Activated CD4-positive, CD25-positive, alpha-beta regulatory T cell treated with anti-CD3 and anti-CD28 coated beads, Interleukin-2, amount 50 U/mL, for 24 hours (primary cell): ENCODE data around the gene TRIM37.
A peak's percentile ranks its signal among the peaks of the same experiment; 100 is the strongest.
"Not testable (repeated sequence)": the region's sequence is repeated elsewhere in the genome, so short reads cannot be mapped to it uniquely, and the experiment has no call there.

Source experiments
- ATAC-seq, 2 donors: fragments of 150-1000 bp; cut with Tn5 transposase; one replicate each; pipeline ENCODE4 v1.10.0; 2021; ENCODE audit warnings: mild to moderate bottlenecking in 1 of 2, moderate library complexity in 1 of 2

Gene TRIM37, protein sequence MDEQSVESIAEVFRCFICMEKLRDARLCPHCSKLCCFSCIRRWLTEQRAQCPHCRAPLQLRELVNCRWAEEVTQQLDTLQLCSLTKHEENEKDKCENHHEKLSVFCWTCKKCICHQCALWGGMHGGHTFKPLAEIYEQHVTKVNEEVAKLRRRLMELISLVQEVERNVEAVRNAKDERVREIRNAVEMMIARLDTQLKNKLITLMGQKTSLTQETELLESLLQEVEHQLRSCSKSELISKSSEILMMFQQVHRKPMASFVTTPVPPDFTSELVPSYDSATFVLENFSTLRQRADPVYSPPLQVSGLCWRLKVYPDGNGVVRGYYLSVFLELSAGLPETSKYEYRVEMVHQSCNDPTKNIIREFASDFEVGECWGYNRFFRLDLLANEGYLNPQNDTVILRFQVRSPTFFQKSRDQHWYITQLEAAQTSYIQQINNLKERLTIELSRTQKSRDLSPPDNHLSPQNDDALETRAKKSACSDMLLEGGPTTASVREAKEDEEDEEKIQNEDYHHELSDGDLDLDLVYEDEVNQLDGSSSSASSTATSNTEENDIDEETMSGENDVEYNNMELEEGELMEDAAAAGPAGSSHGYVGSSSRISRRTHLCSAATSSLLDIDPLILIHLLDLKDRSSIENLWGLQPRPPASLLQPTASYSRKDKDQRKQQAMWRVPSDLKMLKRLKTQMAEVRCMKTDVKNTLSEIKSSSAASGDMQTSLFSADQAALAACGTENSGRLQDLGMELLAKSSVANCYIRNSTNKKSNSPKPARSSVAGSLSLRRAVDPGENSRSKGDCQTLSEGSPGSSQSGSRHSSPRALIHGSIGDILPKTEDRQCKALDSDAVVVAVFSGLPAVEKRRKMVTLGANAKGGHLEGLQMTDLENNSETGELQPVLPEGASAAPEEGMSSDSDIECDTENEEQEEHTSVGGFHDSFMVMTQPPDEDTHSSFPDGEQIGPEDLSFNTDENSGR

DNA sequence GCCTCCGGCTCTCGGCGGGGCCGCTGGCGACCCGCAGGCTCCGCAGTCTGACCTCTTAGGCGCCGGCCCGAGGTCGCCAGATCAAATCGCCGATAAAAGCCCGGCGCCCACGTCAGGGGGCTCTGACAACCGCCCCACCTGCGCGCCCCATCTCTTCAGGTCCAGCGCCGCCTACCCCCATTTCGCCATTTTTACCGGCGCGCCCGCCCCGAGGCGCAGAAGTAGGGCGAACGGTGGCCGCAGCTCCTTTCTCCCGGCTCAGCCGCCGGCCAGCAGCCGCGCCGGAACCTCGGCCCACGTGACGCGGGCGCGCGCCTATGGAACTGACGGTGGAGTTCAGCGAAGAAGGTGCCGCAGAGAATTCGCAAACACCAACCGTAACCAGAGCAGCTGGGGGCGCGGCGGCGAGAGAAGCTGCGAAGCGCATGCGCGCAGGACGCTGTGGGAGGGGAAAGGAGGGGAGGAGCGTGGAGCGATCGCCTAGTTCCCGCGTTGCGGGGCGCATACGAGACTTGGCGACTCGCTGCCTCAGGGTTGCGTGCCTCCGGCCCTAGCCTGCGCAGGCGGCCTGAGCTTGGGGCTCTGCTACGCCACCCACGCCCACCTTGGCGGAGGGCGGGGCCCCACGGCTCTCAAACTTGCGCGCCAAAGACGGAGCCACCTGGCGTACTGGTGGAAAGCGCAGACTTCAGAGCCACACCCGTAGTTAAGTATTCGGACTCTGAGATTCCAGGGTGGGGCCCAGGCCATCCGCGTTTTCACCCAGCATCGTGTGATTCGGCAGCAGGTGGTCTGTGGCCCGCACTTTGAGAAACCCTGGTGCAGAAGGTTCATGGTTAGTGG, at the start of gene TRIM37:
Gene TRIM37 (minus strand): TSS at position 418 of the 843 bp plus-strand sequence. CDS start 419 bp downstream, outside the sequence.
- peak; percentile 96 for ATAC-seq

GRCh38 chr17:59155439-59156177, 48.9 kb upstream of the TRIM37 start, which contains the start of gene PRR11:
Gene PRR11, plus strand, starts transcription at chr17:59155746. Its CDS starts 14,007 bp downstream, at chr17:59169753.
- peak; percentile 89 to 93 for ATAC-seq

DNA sequence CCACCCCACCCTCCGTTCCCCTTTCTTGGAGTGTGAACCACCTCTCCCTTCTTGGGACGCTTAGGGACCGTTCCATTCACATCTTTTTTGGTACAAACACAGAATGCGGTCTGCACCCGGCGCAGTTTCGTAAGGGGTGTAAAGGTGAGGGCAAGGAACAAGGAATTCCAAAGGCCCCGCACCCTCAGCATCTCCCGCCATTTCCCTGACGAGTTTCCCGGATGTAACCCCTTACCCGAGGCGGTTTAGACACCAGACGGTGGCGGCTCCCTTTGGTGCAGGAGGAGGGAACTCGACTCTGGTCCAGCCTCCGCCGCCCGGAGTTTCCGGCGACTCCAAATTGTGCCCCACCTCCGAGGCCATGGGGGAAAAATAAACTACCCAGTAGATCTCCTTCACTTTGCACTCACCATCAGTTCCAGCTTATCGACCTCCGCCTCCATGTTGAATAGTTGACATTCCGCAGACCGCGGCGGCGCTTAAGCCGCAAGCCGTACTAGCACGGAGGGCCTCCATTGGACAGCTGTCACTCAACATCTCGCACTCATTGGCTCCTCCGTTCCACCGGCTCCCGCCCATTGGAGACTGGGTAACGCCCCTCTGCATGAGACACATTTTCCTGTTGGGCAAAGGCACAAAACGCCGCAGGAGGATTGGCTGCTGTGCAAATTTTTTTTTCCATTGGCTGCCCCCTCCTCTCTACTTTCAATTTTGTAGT, 48.2 kb upstream of the TRIM37 start, which contains the start of gene SKA2:
Gene SKA2 (minus strand): TSS at position 466 of the 718 bp plus-strand sequence. CDS start 23 bp downstream, at position 443.
- ATAC-seq = peak; percentile 85

GRCh38 chr17:59154292-59154720, 47.6 kb upstream of the TRIM37 start:
- no peak for ATAC-seq

DNA sequence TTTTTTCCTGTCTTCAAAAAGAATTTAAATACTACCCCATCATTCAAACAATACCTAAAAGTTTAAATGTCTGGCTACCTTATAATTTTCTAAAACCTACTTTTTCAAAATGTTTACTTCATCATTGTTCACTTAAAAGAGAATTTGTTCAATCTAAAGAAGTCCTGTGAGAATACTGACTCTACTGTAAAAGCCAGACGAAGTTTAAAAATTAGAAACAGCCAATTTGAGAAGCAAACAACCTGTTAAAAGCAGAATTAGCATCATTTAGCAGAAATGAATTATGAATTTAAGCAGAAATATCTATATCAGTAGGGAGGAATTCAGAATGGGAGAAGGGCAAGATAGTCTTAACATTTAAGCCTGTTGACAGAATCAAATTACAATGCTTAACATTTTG, 46.2 kb upstream of the TRIM37 start:
- no peak for ATAC-seq

DNA sequence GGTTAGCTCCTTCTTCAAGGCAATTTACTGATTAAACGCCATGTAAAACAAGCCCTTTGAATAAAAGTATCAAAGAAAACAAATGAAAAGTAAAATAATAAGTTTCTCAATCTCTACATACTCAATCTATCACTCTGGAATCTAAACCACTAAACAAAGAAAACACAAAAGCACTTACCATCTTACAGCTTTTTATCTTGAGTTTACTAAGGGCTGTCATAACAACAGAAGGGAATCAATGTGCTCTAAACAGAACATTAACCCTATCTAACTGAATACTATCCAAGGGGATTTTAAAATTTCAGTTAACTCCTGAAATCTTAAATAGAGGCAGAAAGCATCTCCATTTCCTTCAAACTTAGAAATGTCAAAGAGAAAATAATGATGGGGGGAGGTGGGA, 44.9 kb upstream of the TRIM37 start:
- ATAC-seq = no peak

GRCh38 chr17:59151006-59151405, 44.3 kb upstream of the TRIM37 start:
- ATAC-seq = no peak

DNA sequence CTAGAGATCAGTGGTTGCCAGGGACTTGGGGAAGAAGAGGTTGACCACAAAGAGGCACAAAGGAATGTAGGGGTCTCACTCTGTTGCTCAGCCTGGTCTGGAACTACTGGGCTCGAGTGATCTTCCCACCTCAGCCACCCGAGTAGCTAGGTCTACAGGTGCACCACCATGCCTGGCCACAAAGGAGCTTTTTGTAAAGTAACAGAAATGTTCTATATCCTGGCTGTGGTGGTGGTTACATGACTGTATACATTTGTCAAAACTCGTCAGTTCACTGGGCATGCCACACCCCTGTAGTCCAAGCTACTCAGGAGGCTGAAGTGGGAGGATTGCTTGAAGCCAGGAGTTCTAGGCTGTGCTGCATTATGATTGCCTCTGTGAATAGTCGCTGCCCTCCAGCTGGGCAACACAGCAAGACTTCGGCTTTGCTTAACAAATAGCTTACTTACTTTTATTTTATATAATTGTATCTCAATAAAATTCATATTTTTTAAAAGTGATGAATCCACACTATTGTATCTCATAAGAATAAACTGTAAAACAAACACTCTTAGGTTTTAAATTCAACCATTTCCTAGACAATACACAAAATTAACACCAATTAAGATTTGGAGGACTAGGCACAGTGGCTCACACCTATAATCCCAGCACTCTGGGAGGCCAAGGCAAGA, 43.3 kb upstream of the TRIM37 start:
- ATAC-seq = peak; percentile 29 to 37

GRCh38 chr17:59149051-59149450, 42.4 kb upstream of the TRIM37 start:
- no peak for ATAC-seq

DNA sequence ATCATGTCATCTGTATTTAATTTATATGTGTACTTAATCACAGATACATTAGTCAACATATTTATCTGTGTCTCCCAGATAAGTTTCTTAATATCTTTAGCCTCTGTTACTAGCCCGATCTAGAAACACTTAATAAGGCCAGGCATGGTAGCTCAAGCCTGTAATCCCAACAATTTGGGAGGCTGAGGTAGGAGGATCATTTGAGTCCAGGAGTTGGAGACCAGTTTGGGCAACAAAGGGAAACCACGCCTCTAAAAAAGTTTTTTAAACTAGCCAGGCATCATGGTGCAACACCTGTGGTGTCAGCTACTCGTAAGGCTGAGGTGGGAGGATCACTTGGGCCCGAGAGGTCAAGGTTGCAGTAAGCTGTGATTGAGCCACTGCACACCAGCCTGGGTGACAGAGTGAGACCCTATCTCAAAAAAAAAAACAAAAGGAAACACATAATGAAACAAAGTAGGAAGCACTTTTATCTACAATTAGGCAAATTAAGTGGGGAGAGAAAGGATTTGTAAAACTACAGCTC, 39.0 kb upstream of the TRIM37 start:
- no peak for ATAC-seq

DNA sequence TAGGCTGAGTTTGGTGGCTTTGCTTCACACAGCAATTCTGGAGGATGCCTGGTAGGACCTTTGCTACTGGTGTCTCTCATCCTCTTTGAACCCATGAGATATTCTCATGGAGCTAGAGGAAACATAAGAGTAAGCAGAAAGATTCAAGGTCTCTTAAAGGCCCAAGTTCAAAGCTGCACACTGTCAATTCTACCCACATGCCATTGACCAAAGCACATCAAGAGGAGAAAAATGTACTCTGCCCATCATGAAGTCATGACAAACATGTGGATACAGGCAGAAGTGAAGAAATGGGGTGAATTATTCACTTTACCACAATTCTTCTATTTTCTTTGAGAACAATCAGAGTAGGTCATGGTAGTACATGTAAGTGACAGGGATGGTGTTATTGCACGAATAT, 35.2 kb upstream of the TRIM37 start:
- ATAC-seq = no peak

- no peak for ATAC-seq
Measured at GRCh38 chr17:59139939-59140338, 33.3 kb upstream of the TRIM37 start.

GRCh38 chr17:59138339-59138738, 31.7 kb upstream of the TRIM37 start:
- not testable (repeated sequence) for ATAC-seq

DNA sequence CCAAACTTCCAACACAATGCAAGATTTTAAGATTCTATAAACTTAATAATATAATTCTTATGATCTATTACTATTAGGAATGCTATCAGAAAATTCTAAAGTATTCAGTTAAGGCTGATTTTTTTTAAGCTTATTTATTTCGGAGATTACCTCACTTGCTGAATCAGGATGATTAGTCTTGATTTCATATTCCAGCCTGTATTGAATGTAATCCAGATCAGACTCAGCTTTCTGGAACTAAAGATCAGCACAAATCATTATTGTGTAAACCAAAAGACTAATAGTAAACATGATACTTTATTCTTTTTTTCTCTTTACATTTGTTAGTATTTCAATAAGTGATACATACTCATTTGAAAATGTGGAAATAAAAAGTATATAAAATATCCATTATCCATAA, 24.5 kb upstream of the TRIM37 start:
- ATAC-seq = no peak

DNA sequence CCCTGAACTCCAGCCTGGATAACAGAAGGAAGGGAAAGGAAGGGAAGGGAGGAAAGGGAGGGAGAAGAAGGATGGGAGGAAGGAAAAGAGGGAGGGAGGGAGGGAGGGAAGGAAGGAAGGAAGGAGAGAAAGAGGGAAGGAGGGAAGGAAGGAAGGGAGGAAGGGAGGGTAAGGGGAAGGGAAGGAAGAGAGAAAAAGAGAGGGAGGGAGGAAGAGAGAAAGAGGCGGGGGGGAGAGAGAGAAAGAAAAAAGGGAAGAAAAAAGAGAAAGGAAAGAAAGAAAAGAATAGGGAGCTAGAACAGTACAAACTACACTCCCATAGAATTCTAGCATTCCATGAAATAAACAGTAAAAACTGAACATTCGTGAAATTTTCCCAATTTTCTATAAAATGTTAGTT, 23.1 kb upstream of the TRIM37 start:
- ATAC-seq = no peak

DNA sequence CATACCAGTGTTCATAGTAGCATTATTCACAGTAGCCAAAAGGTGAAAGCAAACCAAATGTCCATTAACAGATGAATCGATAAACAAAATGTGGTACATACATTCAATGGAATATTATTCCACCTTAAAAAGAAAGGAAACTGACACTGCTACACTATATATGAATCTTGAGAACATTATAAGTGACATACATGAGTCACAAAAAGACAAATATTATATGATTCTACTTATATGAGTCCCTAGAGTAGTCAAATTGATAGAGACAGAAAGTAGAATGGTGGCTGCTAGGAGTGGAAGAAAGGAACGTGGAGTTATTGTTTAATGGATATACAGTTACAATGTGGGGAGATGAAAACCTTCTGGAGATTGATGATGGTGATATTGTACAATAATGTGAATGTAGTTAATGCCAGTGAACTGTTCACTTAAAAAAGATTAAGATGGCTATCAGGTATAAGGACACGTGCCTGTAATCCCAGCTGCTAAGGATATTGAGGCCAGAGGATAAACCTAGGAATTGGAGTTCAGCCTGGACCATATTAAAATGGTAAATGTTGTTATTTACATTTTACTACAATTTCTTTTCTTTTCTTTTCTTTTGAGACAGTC, 20.2 kb upstream of the TRIM37 start:
- peak in 1 of 2 donors; percentile 30 for ATAC-seq

- no peak for ATAC-seq
Measured at GRCh38 chr17:59124665-59125064, 18.0 kb upstream of the TRIM37 start.

- no peak for ATAC-seq
Measured at GRCh38 chr17:59121901-59122480, 15.3 kb upstream of the TRIM37 start.

DNA sequence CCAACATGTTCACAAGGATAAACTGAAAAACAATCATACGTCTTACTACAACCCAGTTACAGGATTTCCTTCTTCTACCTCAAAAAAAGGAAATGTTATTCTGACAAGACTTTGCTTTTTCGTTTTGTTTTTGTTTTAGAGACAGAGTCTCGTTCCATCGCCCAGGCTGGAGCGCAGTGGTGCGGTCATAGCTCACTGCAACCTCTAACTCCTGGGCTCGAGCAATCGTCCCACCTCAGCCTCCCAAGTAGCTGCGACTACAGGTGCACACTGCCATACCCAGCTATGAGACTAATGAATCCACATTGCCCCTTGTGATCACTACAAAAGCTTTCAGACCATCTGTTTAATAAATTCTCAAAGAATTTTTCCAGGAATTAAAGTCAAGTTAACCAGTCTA, 8.8 kb upstream of the TRIM37 start:
- no peak for ATAC-seq
